ENCODE data around the gene RAB38. TPM values are rescaled to one million over a fixed set of nuclear protein-coding genes. Genes with fewer than 3 reads are reported as not detected.

RAB38 gene
- total and polyA plus RNA-seq, 3 experiments from 2014 or later: 2.1 to 3.7 (median 3.1) TPM

Other genes starting within 250 kb of the RAB38 start
- gene CTSC, start 162.3 kb upstream of the RAB38 start, total RNA-seq: 100 to 1,000 TPM; 128 to 132 TPM
- 261 TPM for gene CTSC, start 162.3 kb upstream of the RAB38 start, polyA plus RNA-seq

All from CD8-positive, alpha-beta memory T cell (primary cell).